ENCODE data around the gene TUSC7.

Gene TUSC7

GRCh38 chr3:116669576-116669975, 40.0 kb upstream of the TUSC7 start:
- Histone ChIP-seq H3K27ac (no peak overlapping the region), H3K4me1 (no peaks in the 10 kb centered on the region)
- no peak for DNase-seq

GRCh38 chr3:116671151-116671550, 38.4 kb upstream of the TUSC7 start:
- H3K36me3 ChIP-seq: no peaks in the 10 kb centered on the region
- intact Hi-C loops (cut with DNase I; ENCODE audit: low total_unique reads): no loop called here
- TF ChIP-seq CTCF (IDR thresholded peaks at IDR 0.05): no peak
- no peak for DNase-seq
- no peaks in the 10 kb centered on the region for H3K9me3 ChIP-seq
- H3K4me1 ChIP-seq: no peaks in the 10 kb centered on the region
- H3K4me3 ChIP-seq: no peak overlapping the region
- H3K27ac ChIP-seq: no peak overlapping the region
- H3K27me3 ChIP-seq: no peaks in the 10 kb centered on the region

More at GRCh38 chr3:116669576-116669975, 40.0 kb upstream of the TUSC7 start:
- Histone ChIP-seq H3K4me3 (no peak overlapping the region), H3K27me3 (no peaks in the 10 kb centered on the region), H3K36me3 (no peaks in the 10 kb centered on the region), H3K9me3 (no peaks in the 10 kb centered on the region)
- intact Hi-C loops (cut with DNase I; ENCODE audit: low total_unique reads): no loop called here
- TF ChIP-seq CTCF (IDR thresholded peaks at IDR 0.05): no peak

- Histone ChIP-seq H3K27me3 (no peaks in the 10 kb centered on the region), H3K4me3 (no peak overlapping the region), H3K4me1 (no peaks in the 10 kb centered on the region), H3K27ac (no peak overlapping the region), H3K36me3 (no peaks in the 10 kb centered on the region), H3K9me3 (no peaks in the 10 kb centered on the region)
- no peak for DNase-seq
- intact Hi-C loops (cut with DNase I; ENCODE audit: low total_unique reads): no loop called here
- no peak for TF ChIP-seq CTCF (IDR thresholded peaks at IDR 0.05)
Observed at GRCh38 chr3:116678853-116679252, 30.7 kb upstream of the TUSC7 start.

GRCh38 chr3:116691041-116691440, 18.5 kb upstream of the TUSC7 start:
- Histone ChIP-seq H3K27ac (no peak overlapping the region), H3K4me3 (no peak overlapping the region), H3K9me3 (no peaks in the 10 kb centered on the region), H3K36me3 (no peaks in the 10 kb centered on the region), H3K4me1 (no peaks in the 10 kb centered on the region), H3K27me3 (no peaks in the 10 kb centered on the region)
- no peak for DNase-seq
- no peak for TF ChIP-seq CTCF (IDR thresholded peaks at IDR 0.05)
- intact Hi-C loops (cut with DNase I; ENCODE audit: low total_unique reads): loop anchor here (10.0 kb wide), 1 partner anchor 1994 kb away; no protein-coding TSS in a partner anchor

- no peak for TF ChIP-seq CTCF (IDR thresholded peaks at IDR 0.05)
- no peaks in the 10 kb centered on the region for H3K4me1 ChIP-seq
- H3K9me3 ChIP-seq: no peaks in the 10 kb centered on the region
- no peak for DNase-seq
- H3K27me3 ChIP-seq: no peaks in the 10 kb centered on the region
- H3K36me3 ChIP-seq: no peaks in the 10 kb centered on the region
- intact Hi-C loops (cut with DNase I; ENCODE audit: low total_unique reads): no loop called here
- H3K4me3 ChIP-seq: no peak overlapping the region
- H3K27ac ChIP-seq: no peak overlapping the region
Observed at GRCh38 chr3:116701070-116701469, 8.5 kb upstream of the TUSC7 start.

- H3K27me3 ChIP-seq: no peaks in the 10 kb centered on the region
- no peaks in the 10 kb centered on the region for H3K9me3 ChIP-seq
- no peak for DNase-seq
- H3K36me3 ChIP-seq: no peaks in the 10 kb centered on the region
- no peak overlapping the region for H3K27ac ChIP-seq
- no peaks in the 10 kb centered on the region for H3K4me1 ChIP-seq
- no peak overlapping the region for H3K4me3 ChIP-seq
- intact Hi-C loops (cut with DNase I; ENCODE audit: low total_unique reads): no loop called here
- no peak for TF ChIP-seq CTCF (IDR thresholded peaks at IDR 0.05)
Observed at GRCh38 chr3:116702334-116702733, 7.2 kb upstream of the TUSC7 start.

Data from tibial artery (tissue), 4 donors.